GM15510 (cell line): ENCODE results near the gene FOXJ1.

Experiments used
- POLR2A ChIP-seq: IDR thresholded peaks from 3 replicates; pipeline ENCODE4 v1.6.1; 2011; ENCODE audit warnings: borderline replicate concordance; ENCODE audit not compliant: insufficient read length; ENCODE audit errors: extremely low read depth

FOXJ1 gene

DNA sequence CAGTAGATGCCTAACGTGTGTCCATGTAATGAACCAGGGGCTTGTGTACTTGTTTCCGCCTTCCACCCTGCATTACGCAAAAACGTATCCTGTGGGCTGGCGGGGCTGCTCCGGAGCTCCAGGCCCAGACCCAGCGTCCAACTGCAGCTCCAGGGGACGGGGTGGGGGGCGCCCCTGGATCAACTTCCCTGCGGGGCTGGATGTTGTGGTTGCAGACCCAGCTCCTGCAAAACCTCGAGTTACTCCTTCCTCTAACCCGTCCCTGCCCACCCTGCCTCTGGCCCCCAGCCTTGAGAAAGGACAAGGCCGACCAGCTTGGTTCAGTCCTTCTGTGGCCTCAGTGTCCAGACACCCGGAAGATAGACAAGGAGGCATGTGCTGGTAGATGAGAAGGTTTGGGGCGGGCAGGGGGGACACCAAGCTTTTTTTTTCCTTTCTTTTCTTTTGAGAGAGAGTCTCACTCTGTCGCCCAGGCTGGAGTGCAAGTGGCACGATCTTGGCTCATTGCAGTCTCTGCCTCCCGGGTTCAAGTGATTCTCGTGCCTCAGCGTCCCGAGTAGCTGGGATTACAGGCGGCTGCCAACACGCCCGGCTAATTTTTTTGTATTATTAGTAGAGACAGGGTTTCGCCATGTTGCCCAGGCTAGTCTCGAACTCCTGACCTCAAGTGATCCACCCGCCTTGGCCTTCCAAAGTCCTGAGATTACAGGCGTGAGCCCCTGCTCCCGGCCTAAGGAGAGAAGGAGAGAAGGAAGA, 36.7 kb downstream of the FOXJ1 start:
- no peak for TF ChIP-seq POLR2A

DNA sequence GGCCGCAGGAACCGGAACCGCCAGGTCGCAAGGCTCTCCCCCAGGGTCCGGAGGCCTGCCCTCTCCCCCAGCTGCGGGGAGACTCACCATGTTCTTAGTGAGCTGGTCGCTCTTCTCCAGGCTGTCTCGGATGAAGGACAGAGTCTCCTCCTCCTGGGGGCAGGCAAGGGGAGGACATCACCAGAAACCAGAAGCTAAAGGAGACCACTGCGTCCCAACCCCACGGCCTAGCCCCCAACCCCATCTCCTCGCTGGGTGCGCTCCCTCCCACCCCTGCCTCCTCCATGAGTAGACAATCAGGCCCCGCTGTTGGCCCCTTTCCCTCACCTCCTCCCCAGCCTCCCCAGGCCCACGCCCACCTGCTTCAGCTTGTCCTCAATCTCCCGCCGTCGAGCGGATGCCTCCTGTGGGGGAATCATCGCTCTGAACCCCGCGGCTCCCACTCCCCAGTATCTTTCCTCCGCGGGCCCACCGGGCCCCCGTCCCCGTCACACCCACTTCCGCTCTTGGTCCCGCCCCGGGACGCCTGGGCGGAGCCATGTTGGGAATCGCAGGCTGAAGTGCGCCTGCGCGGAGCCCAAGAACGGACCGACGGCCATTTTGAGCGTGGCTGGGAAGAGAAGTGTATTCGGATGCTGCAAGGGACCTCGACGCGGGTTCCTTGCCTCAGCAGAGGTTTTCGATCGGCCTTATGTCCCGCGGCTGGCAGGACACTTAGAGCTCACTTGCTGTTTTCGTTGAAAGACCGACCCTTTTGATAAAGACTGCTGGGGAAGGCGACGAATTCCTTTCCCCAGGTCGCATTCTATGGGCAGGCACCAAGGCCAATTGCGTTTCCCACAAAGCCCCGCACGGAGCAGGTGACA, 37.5 kb downstream of the FOXJ1 start, which contains the start of gene EXOC7:
EXOC7 (minus strand) TSS at position 514 of the 866 bp plus-strand sequence; CDS start at position 419, 95 bp downstream.
- peak; percentile 84 for TF ChIP-seq POLR2A

DNA sequence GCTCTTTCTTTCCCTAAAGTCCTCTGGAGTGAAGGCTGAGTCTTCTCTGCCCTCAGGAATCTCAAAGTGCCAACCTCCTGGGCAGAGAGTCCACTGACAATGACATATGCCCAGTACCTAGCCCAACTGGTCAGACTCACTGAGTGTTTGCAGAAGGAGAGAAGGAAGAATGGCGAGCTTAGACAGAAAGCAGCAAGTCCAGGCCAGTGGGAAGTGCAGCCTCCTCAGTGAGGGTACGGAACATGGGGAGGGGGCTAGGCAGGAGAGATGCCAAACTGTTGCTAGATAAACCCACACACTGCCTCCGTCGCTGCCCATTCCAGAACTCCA, 38.1 kb downstream of the FOXJ1 start:
- no peak for TF ChIP-seq POLR2A

DNA sequence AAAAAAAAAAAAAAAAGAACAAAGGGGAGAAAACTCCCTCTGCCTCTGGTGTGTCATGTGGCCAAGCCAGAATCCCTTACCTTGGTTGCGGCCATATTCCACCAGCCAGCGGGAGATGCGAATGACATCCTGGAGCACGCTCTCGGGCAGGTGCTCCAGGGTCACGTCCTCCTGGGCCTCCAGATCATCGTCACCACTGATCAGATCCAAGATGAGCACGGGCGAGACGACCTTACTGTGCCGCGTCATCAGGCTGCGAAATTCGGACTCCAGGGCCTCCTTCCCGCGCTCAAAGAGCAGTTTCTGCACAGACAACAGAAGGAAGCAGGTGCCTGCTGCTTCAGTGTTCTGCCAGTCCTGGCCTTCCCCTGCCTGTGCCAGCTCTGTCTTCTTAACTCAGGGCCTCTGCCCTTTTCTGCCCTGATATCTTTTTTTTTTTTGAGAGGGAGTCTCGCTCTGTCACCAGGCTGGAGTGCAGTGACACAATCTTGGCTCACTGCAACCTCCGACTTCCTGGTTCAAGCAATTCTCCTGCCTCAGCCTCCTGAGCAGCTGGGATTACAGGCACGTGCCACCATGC, 43.2 kb downstream of the FOXJ1 start:
- no peak for TF ChIP-seq POLR2A

DNA sequence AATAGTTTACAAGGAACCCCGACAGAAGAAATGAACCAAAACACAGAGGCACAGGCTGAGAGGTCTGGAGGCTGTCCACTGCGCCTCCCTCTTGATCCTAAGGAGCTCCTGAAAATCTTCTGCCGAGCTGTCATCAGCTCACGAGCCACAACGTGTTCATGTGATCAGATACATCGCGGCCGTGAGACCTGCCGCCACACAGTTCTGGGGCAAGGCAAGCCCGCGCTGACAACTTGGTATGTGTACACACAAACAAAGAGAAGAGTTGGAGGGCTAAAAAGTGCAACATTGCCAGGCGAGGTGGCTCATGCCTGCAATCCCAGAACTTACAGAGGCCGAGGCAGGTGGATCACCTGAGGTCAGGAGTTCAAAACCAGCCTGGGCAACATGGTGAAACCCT, 45.1 kb downstream of the FOXJ1 start:
- no peak for TF ChIP-seq POLR2A

DNA sequence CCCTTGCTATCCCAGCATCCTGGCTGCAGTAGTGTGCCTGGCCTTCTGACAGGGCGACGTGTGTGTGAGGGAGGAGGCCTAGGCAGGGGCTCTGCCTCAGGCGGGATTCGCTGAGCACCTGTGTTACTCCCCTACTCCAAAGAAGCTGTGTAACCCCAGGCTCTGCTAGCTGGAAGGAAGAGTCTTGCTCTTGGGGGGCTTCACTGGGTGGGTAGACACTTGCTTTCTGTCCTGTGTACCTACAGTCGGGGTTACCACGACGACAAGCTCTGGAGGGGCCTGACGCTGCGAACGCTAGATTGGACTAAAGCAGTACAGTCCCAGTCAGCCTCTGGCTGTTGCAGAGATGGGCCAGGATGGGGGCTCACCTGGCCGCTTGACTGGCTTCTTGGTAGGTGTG, 47.0 kb downstream of the FOXJ1 start:
- TF ChIP-seq POLR2A, result no peak

DNA sequence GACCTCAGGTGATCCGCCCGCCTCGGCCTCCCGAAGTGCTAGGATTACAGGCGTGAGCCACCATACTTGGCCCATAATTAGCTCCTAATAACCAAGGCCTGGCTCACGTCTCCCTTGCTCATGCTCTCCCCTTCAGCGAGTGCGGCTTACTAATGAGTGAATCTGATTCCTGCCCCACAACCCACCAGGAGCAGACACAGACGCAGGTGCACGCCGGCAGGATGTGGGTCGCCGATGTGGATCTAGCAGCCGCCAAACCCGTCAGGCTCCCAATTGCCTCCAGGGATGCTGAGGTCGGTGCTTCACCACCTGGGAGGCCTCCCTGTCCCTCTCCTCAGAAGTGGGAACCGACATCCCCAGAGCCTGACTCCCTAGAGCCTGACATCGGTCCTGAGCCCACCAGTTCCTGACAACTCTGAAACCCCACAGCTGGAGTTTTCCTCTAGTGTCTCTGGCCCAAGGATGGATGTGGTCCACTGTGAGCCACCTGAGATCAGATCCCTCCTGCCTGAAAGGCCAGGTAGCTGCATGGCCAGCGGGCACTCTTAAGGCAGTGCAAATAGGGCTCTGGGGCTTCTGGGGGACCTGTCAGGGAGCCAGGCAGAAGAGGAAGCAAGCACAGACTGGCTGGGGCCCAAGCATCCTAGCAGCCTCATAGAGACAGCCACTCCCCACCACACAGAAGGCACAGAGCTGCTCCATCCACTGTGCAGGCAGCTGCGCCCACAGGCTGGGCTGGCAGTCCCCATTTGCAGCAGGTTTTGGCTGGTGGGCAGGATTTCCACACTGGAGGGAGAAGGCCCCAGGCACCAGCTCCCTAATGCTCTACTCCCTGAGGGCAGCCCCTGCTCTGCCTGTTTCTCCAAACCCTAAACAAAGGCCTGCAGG, 48.3 kb downstream of the FOXJ1 start:
- no peak for TF ChIP-seq POLR2A

DNA sequence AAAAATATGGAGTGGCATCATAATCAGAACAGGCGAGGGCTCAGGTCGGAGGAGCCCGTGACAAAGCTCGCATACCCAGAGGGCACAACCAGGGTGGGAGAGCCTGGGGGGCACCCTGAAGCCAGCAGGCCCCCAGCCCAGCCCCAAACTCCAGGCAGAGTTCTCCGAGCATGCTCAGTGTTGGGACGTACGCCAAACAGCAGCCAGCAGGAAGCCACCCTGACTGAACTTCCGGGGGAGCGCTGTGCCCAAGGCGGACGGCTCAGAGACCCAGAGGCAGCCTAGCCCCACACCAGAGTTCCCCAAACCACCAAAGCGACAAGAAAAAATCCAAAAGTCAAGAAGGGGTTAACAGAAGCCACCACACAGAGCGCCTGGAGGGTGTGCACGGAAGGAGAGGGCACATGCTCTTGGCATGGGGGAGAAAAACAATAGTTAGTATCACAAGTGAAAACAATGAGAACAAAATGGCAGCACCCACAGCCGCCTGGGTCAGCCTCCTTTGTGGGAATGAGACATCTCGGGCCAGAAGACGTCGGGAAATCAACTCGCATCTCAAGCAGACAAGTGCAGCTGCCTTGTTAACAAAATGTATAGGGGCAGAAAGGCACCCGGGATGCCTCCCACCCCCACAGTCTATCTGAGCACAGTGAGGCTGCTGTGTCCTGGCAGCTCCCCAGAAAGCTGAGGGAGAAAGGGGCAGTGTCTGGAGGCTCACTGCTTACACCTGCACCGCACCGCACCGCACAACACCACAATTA, 49.3 kb downstream of the FOXJ1 start:
- no peak for TF ChIP-seq POLR2A

DNA sequence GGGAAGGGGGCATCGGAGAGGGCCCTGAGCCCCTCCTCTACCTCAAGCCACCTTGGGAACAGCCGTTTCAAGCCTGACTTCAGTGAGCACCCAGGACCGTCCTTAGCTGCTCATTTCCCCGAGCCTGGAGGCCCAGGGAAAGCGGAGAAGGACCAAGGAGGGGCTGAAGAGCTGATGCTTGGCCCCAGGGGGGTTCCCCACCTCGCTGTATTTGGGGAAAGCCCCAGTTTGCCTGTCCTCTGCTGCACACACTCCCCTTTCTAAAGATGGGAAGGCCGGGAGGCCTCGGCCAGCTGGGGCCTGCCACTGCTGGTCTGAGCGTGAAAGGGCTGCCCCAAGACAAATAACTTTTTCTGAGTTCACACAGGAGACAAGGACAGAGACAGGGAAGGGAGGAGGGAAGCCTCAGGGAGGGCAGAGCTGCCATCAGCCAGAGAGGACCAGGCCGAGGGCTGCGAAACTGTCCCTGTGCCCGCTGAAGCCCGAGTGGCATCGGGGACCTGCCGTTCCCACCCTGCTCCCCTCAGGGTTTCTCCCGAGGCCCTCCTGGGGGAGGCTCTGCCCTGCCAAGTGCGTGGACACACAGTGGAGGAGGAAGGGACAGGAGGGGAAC, 50.4 kb downstream of the FOXJ1 start:
- TF ChIP-seq POLR2A, result no peak

DNA sequence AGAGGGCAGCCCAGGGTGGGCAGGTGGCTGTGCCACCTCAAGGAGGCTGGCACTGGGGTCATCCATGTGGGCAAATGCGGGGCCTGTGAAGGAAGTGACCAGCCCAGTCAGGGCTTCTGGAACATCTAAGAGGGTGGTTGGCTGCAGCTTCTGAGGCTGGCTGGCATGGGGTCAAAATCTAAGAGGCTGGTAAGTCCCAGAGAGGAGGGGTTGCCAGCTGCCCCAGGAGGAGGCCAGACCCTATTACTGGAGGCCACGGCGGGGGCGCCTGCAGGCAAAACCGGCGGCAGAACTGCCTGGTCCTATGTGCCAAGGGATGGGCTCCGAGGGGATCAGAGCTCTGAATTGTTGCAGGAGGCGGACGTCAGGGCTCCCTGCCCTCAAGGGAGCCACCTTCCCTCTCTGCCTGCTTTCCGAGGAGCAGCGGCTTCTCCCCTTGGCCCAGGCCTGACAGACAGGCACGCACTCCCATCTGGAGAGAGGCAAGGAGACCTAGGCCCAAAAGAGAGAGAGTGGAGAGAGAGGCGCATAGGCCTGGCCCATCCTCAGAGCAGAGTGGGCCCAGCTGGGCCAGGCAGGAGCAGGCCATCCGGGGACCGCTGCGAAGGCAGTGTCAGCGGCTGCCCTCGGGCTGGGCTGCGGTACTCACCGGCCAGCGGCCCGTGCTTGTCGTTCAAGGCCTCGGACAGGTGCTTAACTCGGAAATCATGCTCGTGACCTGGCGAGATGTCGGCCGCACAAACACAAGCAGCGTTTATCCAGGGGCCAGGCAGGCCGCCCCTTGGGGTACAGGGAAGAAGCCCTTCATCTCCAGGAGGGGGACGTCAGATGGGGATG, 51.1 kb downstream of the FOXJ1 start:
- TF ChIP-seq POLR2A, result no peak

DNA sequence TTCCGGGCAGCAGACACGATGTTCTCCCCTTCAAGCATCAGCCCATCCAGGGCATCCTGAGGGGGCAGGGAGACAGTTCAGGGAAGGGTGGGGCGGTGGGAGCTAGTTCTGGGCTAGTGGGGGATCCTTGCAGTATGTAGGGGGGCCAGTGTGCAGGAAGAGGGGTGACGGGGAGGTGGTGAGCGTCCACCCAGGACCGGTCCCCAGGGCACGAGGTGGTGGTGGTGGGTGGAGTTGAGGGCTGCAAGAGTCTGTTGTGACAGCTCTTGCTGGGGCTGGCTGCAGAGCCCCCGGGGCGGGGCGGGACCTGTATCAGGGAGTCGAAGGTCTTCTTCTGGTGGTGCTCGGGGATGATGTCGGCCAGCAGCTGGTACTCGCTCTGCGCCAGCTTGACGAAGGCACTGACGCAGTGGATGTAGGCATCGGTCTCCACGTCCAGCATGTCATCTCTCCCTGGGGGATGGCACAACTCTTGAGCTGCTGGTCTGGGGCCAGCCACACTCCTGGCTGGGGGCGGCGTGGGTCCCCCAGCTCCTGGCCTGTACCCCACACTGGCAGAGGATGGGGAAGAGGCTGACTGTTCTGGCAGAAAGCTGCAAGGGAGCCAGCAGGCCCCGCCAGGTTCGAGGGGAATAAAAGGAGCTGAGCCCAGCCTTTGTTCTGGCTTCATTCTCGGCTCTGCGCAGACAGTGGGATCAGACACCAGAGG, 52.0 kb downstream of the FOXJ1 start:
- TF ChIP-seq POLR2A, result no peak
